Ishikawa (cell line): ENCODE measurements around the gene GLO1.

Experiments
- CEBPB ChIP-seq: IDR thresholded peaks from 2 replicates; pipeline ENCODE4 v1.6.1; 2012
- EGR1 ChIP-seq: IDR thresholded peaks from 2 replicates; pipeline ENCODE4 v1.6.1; 2012
- EP300 ChIP-seq: IDR thresholded peaks from 2 replicates; pipeline ENCODE4 v1.6.1; 2012; ENCODE audit warnings: borderline replicate concordance
- FOXM1 ChIP-seq: IDR thresholded peaks from 2 replicates; pipeline ENCODE4 v1.6.1; 2012; ENCODE audit warnings: low read depth, borderline replicate concordance
- MAX ChIP-seq: IDR thresholded peaks from 2 replicates; pipeline ENCODE4 v1.6.1; 2012
- NFIC ChIP-seq: IDR thresholded peaks from 2 replicates; pipeline ENCODE4 v1.6.1; 2012
- RAD21 ChIP-seq: IDR thresholded peaks from 2 replicates; pipeline ENCODE4 v1.6.1; 2012; ENCODE audit warnings: low read depth
- TAF1 ChIP-seq: IDR thresholded peaks from 2 replicates; pipeline ENCODE4 v1.6.1; 2012; ENCODE audit warnings: low read depth, mild to moderate bottlenecking
- TEAD4 ChIP-seq: IDR thresholded peaks from 2 replicates; pipeline ENCODE4 v1.6.1; 2012
- YY1 ChIP-seq: IDR thresholded peaks from 2 replicates; pipeline ENCODE4 v1.6.1; 2012; ENCODE audit warnings: low read depth
- ZBTB7A ChIP-seq: IDR thresholded peaks from 2 replicates; pipeline ENCODE4 v1.6.1; 2012; ENCODE audit warnings: low read depth
- TF ChIP-seq, protein P1 (sequence below): IDR thresholded peaks from 2 replicates; pipeline ENCODE4 v1.6.1; 2012; ENCODE audit warnings: low read depth, mild to moderate bottlenecking

DNA sequence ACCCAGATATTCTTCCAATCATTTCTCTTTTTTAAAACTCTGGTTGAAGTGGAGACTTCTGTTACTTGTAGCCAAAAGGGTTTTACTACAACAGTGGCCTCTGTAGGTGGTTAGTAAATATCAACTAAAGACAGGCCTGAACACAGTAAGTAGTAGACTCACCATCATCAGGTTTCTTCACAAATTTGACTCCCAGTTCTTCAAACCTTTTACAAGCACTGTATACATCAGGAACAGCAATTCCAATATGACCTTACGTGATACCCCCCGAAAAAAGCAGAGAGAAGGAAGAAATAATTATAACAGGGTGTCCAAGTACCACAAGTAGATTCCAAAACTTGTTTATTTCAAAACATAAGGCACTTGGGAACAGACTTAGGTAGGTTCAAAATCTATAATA, 21.1 kb downstream of the GLO1 start:
- TF ChIP-seq RAD21 (no peak), EP300 (no peak), CEBPB (no peak), YY1 (no peak), FOXM1 (no peak), TAF1 (no peak), MAX (no peak), NFIC (no peak), TEAD4 (no peak), ZBTB7A (no peak), EGR1 (no peak)
- TF ChIP-seq, protein P1, sequence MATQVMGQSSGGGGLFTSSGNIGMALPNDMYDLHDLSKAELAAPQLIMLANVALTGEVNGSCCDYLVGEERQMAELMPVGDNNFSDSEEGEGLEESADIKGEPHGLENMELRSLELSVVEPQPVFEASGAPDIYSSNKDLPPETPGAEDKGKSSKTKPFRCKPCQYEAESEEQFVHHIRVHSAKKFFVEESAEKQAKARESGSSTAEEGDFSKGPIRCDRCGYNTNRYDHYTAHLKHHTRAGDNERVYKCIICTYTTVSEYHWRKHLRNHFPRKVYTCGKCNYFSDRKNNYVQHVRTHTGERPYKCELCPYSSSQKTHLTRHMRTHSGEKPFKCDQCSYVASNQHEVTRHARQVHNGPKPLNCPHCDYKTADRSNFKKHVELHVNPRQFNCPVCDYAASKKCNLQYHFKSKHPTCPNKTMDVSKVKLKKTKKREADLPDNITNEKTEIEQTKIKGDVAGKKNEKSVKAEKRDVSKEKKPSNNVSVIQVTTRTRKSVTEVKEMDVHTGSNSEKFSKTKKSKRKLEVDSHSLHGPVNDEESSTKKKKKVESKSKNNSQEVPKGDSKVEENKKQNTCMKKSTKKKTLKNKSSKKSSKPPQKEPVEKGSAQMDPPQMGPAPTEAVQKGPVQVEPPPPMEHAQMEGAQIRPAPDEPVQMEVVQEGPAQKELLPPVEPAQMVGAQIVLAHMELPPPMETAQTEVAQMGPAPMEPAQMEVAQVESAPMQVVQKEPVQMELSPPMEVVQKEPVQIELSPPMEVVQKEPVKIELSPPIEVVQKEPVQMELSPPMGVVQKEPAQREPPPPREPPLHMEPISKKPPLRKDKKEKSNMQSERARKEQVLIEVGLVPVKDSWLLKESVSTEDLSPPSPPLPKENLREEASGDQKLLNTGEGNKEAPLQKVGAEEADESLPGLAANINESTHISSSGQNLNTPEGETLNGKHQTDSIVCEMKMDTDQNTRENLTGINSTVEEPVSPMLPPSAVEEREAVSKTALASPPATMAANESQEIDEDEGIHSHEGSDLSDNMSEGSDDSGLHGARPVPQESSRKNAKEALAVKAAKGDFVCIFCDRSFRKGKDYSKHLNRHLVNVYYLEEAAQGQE, result no peak
